Astrocyte (in vitro differentiated cells and primary cell): Measurements from ENCODE around the gene VEGFA. TPM values are rescaled to one million over a fixed set of nuclear protein-coding genes. Genes with fewer than 3 reads are reported as not detected.

ENCODE experiments used
- DNase-seq: peaks from one replicate; pipeline ENCODE4 v3.0.0-alpha.2; 2010; ENCODE audit warnings: low read depth
- FAIRE-seq: peaks from 2 replicates; lab custom pipeline; 2011; peaks lifted over from hg19 to GRCh38; lab: Jason Lieb, UNC
- H2AFZ ChIP-seq: 2 replicates; pipeline ENCODE4 v1.6.0; 2012; ENCODE audit warnings: low read depth, low read length, inconsistent platforms
- H3K27ac ChIP-seq: 2 replicates; pipeline ENCODE4 v1.5.1; 2011; ENCODE audit warnings: low read depth, low read length, inconsistent platforms
- H3K27me3 ChIP-seq: 2 replicates; pipeline ENCODE4 v1.6.0; 2011; ENCODE audit warnings: low read length, inconsistent platforms; ENCODE audit not compliant: insufficient read depth
- H3K36me3 ChIP-seq: 2 replicates; pipeline ENCODE4 v1.5.1; 2011; ENCODE audit warnings: low read length, inconsistent platforms; ENCODE audit not compliant: insufficient read depth
- H3K4me1 ChIP-seq: 2 replicates; pipeline ENCODE4 v1.5.1; 2011; ENCODE audit warnings: low read length, inconsistent platforms; ENCODE audit not compliant: insufficient read depth
- H3K4me2 ChIP-seq: 2 replicates; pipeline ENCODE4 v1.6.0; 2012; ENCODE audit warnings: low read length, inconsistent platforms
- H3K4me3 ChIP-seq: 2 replicates; pipeline ENCODE4 v1.5.1; 2011; ENCODE audit warnings: low read depth, mild to moderate bottlenecking, low read length, inconsistent platforms; ENCODE audit not compliant: insufficient read depth
- H3K79me2 ChIP-seq: 2 replicates; pipeline ENCODE4 v1.6.0; 2012; ENCODE audit warnings: mild to moderate bottlenecking, low read length, inconsistent platforms; ENCODE audit not compliant: insufficient read depth
- H3K9ac ChIP-seq: 2 replicates; pipeline ENCODE4 v1.6.0; 2012; ENCODE audit warnings: mild to moderate bottlenecking, low read length, inconsistent platforms
- H3K9me3 ChIP-seq: 2 replicates; pipeline ENCODE4 v1.5.1; 2012; ENCODE audit warnings: low read depth, mild to moderate bottlenecking, low read length, inconsistent platforms; ENCODE audit not compliant: insufficient read depth
- H4K20me1 ChIP-seq: 2 replicates; pipeline ENCODE4 v1.6.0; 2012; ENCODE audit warnings: low read length, inconsistent platforms; ENCODE audit not compliant: insufficient read depth
- H3K27ac Mint-ChIP-seq: one replicate; pipeline ENCODE4 v1.8.0; 2021; ENCODE audit warnings: mild to moderate bottlenecking, mixed read lengths; ENCODE audit not compliant: unreplicated experiment
- H3K27me3 Mint-ChIP-seq: one replicate; pipeline ENCODE4 v1.8.0; 2021; ENCODE audit warnings: low read depth, mixed read lengths; ENCODE audit not compliant: unreplicated experiment
- H3K36me3 Mint-ChIP-seq: one replicate; pipeline ENCODE4 v1.8.0; 2021; ENCODE audit warnings: low read depth, mixed read lengths; ENCODE audit not compliant: unreplicated experiment
- H3K4me1 Mint-ChIP-seq: one replicate; pipeline ENCODE4 v1.8.0; 2021; ENCODE audit warnings: low read depth, mixed read lengths; ENCODE audit not compliant: unreplicated experiment
- H3K4me3 Mint-ChIP-seq: one replicate; pipeline ENCODE4 v1.8.0; 2021; ENCODE audit warnings: mild to moderate bottlenecking, moderate library complexity, mixed read lengths; ENCODE audit not compliant: unreplicated experiment
- H3K9me3 Mint-ChIP-seq: one replicate; pipeline ENCODE4 v1.8.0; 2021; ENCODE audit warnings: mild to moderate bottlenecking, mixed read lengths; ENCODE audit not compliant: unreplicated experiment
- CTCF ChIP-seq: IDR thresholded peaks from 2 replicates; pipeline ENCODE4 v1.5.1; 2011; ENCODE audit warnings: low read depth, mild to moderate bottlenecking, inconsistent platforms, low read length, moderate library complexity; ENCODE audit not compliant: insufficient read depth
- EZH2 ChIP-seq: IDR thresholded peaks from 2 replicates; pipeline ENCODE4 v1.6.1; 2012; ENCODE audit warnings: mild to moderate bottlenecking, low read length, inconsistent platforms; ENCODE audit not compliant: insufficient read depth
- total RNA-seq: library from RNA; stranded (reverse); gene quantifications from 2 replicates; pipeline ENCODE4 v1.2.1, GENCODE V29; 2021

Gene VEGFA
- total RNA-seq, 1 donor from 2014 or later, result 144 TPM

- Histone ChIP-seq H3K36me3 (peaks cover 14% of the 10 kb centered on the region), H3K9ac (no peak overlapping the region), H3K79me2 (no peaks in the 10 kb centered on the region), H3K4me3 (no peak overlapping the region), H2AFZ (no peak overlapping the region), H4K20me1 (peaks cover 55% of the 10 kb centered on the region), H3K4me2 (no peak overlapping the region), H3K27ac (no peak overlapping the region), H3K9me3 (no peaks in the 10 kb centered on the region), H3K27me3 (no peaks in the 10 kb centered on the region), H3K4me1 (no peaks in the 10 kb centered on the region)
- TF ChIP-seq CTCF, result no peak
- TF ChIP-seq EZH2, result no peak
- H3K27ac Mint-ChIP-seq, result peak overlapping the region; percentile 47
- peaks cover 29% of the 10 kb centered on the region for H3K36me3 Mint-ChIP-seq
- no peak for DNase-seq
- H3K4me3 Mint-ChIP-seq, result no peak overlapping the region
- H3K27me3 Mint-ChIP-seq, result peaks cover 4% of the 10 kb centered on the region
- H3K9me3 Mint-ChIP-seq, result no peaks in the 10 kb centered on the region
- FAIRE-seq, result no peak
- H3K4me1 Mint-ChIP-seq, result peaks cover 2% of the 10 kb centered on the region
These were observed 15.3 kb downstream of the VEGFA start for GRCh38 chr6:43785220-43785752.

GRCh38 chr6:43785904-43786303 lies 15.9 kb downstream of the VEGFA start:
- Histone ChIP-seq H2AFZ (no peak overlapping the region), H3K4me2 (no peak overlapping the region), H3K27me3 (no peaks in the 10 kb centered on the region), H3K36me3 (peaks cover 14% of the 10 kb centered on the region), H3K79me2 (no peaks in the 10 kb centered on the region), H3K4me1 (no peaks in the 10 kb centered on the region), H3K4me3 (no peak overlapping the region), H3K9ac (no peak overlapping the region), H4K20me1 (peaks cover 49% of the 10 kb centered on the region), H3K27ac (no peak overlapping the region), H3K9me3 (no peaks in the 10 kb centered on the region)
- TF ChIP-seq EZH2 (no peak), CTCF (no peak)
- H3K9me3 Mint-ChIP-seq, result no peaks in the 10 kb centered on the region
- H3K4me1 Mint-ChIP-seq, result peaks cover 2% of the 10 kb centered on the region
- peak overlapping the region; percentile 22 for H3K27ac Mint-ChIP-seq
- peaks cover 9% of the 10 kb centered on the region for H3K27me3 Mint-ChIP-seq
- no peak overlapping the region for H3K4me3 Mint-ChIP-seq
- DNase-seq, result no peak
- FAIRE-seq, result no peak
- peaks cover 26% of the 10 kb centered on the region for H3K36me3 Mint-ChIP-seq

GRCh38 chr6:43786664-43787329 lies 16.8 kb downstream of the VEGFA start:
- Histone ChIP-seq H3K4me2 (no peak overlapping the region), H3K79me2 (no peaks in the 10 kb centered on the region), H3K27me3 (peaks cover 3% of the 10 kb centered on the region), H3K4me3 (no peak overlapping the region), H3K36me3 (peaks cover 14% of the 10 kb centered on the region), H3K27ac (no peak overlapping the region), H3K9ac (no peak overlapping the region), H3K9me3 (no peaks in the 10 kb centered on the region), H2AFZ (no peak overlapping the region), H3K4me1 (no peaks in the 10 kb centered on the region), H4K20me1 (peaks cover 40% of the 10 kb centered on the region)
- Mint-ChIP-seq H3K4me3 (no peak overlapping the region), H3K4me1 (peaks cover 2% of the 10 kb centered on the region), H3K36me3 (peaks cover 21% of the 10 kb centered on the region), H3K27ac (peak overlapping the region; percentile 50), H3K27me3 (peaks cover 17% of the 10 kb centered on the region), H3K9me3 (no peaks in the 10 kb centered on the region)
- TF ChIP-seq CTCF, result no peak
- no peak for TF ChIP-seq EZH2
- DNase-seq (no peak), FAIRE-seq (no peak)
